HG03159 (cell line): ENCODE results near the gene MANBA.
"Not testable (repeated sequence)": the region's sequence is repeated elsewhere in the genome, so short reads cannot be mapped to it uniquely, and the experiment has no call there.

Source experiments
- ATAC-seq: cut with Tn5 transposase; IDR thresholded peaks from one replicate; pipeline ENCODE4 v1.9.1; 2021; ENCODE audit warnings: mild to moderate bottlenecking, moderate library complexity; ENCODE audit not compliant: unreplicated experiment

The MANBA gene

DNA sequence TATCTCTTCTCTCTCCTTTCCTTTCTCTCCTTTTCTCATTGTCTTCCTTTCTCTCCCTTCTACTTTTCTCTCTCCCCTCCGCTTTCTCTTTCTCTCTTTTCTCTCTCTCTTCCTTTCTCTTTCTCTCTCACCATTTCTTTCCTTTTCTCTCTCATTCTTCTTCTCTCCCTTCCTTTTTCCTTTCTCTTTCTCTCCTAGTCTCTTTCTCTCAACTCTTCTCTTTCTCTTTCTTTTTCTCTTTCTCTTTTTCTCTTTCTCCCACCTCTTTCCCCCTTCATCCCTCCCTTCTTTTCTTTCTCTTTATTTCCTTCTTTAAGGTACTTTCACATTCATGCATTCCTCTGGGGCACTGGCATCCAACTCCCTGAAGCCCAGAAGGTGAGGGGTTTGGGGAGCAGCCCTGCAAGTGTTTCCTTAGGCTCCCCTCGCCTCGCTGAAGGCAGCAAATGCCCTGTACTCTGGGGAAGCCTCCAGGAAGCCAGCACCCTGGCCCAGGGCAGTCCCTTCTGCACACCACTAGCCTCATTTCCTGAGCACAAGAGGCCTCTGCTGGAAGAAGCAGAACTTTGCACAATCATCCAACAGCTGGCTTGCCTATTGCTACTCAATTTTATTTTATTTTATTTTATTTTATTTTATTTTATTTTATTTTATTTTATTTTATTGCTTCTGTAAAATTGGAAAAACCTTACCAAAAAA, 135.4 kb downstream of the MANBA start:
- peak; percentile 87 for ATAC-seq

DNA sequence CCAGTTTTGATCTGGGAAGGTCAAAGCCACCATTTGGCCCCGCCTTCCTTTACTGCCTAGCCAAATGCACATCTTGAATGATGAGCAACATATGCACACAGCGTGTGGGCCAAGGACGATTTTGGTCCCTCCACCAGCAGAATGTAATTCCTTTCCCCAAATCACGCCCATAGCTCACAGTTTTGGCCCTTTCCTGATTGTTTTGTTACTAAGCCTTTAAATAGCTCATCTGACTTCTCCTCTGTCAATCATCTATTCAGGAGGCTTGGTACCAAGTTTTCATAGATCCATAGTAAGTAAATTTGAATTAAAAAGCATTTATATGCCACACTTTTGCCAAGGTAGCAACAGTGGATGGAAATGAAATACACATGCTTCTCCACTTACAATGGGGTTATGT, 136.3 kb downstream of the MANBA start:
- no peak for ATAC-seq

DNA sequence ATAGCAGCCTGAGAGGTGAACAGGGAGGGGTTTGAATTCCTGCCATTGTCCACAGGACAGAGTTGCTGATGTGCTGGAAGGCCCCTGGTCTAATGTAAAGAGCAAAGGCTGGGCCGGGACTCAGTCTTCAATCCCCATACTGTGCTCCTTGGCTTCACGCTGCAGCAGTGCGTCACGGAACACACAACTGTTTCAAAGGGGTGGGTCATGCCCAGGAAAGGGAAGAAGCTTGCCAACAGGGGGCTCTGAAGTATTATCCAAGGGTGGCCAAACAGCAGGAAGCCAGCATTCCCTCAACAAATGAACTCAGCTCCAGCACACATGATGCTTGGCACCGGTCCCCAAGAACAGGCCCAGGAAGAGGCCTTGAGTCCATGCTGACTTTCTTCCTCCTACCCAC, 137.1 kb downstream of the MANBA start:
- ATAC-seq = no peak

DNA sequence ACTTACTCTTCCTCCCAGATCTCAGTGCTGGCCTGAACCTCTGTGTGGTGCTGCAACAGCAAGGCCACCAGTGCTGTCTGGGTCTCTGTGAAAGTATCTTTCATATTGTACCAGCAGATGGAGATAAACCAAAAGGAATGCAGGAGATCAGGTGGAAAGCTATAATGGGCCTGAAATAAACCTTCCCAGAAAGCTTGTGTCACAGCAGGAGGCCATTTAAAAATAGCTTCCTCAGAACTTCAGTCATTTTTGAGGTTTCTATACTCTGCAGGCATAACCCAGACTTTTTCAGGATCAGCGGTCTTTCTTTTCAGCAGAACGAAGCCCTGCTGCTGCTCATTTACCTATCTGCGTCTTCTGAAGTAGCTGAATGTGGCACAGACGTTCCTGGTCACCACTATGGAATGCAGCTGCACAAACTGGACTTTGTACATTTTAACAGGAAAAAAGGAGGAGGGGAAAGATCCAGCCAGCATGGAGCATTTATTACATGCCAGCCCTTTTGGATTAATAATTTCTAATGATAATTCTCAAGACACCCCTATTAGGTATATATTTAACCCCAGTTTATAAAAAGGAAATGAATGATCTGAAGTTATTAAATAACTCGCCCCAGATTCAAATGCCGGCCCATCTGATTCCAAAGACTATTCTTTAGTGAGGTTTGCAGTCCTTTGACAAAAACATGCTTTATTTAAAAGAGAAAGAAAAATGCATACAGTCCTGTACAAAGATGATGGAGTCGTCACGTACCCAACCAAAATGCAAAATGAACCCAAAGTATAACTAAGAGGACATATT, 139.9 kb downstream of the MANBA start:
- ATAC-seq = peak; percentile 54

DNA sequence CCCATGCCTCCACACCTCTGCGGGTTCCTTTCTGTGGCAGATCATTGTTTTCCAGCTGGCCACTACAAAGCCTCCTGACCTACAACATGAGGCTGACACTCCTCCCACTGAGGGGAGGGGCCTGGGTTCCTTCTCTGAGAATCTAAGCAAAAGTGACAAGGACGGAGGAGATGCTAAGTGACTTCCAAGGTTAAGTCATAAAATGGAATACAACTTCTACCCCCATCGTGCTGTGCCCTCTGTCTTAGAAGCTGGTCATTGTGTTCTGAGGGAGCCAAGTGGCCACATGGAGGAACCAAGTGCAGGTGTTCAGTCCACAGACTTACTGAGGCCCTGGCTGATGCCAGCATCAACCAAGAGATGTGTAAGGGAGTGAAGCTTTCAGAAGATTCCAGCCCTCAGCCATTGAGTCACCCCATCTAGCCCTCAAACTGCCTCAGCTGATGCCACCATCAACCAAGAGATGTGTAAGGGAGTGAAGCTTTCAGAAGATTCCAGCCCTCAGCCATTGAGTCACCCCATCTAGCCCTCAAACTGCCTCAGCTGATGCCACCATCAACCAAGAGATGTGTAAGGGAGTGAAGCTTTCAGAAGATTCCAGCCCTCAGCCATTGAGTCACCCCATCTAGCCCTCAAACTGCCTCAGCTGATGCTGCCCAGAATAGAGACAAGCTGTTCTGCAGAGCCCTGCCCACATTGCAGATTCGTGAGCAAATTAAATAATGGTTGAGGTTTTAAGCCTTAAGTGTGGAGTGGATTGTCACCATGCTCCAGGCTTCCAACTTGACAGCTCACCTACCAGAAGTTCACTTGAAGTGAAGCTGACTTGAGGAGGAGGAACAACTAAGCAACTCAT, 140.8 kb downstream of the MANBA start:
- ATAC-seq = not testable (repeated sequence)

DNA sequence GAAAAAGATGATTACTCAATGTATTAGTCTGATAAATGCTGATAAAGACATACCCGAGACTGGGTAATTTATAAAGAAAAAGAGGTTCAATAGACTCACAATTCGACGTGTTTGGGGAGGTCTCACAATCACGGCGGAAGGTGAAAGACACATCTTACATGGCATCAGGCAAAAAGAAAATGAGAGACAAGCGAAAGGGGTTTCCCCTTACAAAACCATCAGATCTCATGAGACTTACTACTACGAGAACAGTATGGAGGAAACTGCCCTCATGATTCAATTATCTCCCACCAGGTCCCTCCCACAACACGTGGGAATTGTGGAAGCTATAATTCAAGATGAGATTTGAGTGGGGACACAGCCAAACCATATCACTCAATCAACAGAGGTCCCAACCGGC, 141.7 kb downstream of the MANBA start:
- not testable (repeated sequence) for ATAC-seq

DNA sequence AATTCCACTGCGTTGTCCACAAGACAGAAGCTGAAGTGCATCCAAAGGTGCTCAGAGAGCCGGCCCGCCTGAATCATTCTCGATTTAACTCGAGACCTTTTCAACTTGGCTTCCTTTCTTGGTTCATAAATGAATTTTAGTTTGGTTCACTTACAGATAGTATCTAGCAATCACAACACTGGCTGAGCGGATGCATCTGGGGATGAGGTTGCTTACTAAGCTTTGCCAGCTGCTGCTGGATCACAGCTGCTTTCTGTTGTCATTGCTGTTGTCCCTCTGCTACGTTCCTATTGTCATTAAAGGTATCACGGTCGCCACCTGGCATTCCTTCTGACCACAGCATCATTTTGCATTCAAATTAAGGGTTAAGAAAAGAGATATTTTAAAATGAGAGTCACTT, 144.1 kb downstream of the MANBA start:
- no peak for ATAC-seq

DNA sequence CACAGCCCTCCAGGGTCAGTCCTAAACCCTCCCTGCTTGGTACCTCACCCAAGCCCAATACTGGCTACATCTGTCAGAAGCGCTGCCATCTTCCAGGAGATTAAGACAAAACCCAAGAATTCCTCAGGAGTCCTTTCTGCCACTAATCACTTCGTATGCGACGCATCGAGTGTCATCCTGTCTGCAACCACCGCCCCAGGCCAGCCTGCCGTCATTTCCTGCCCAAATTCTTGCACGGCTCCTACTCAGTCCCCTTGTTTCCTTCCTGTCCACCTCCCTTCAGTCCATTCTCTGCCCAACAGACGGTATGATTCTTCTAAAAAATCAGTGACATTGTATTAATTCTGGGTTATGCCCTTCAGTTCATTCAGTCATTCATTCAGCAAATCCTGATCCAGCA, 146.0 kb downstream of the MANBA start:
- ATAC-seq = no peak

DNA sequence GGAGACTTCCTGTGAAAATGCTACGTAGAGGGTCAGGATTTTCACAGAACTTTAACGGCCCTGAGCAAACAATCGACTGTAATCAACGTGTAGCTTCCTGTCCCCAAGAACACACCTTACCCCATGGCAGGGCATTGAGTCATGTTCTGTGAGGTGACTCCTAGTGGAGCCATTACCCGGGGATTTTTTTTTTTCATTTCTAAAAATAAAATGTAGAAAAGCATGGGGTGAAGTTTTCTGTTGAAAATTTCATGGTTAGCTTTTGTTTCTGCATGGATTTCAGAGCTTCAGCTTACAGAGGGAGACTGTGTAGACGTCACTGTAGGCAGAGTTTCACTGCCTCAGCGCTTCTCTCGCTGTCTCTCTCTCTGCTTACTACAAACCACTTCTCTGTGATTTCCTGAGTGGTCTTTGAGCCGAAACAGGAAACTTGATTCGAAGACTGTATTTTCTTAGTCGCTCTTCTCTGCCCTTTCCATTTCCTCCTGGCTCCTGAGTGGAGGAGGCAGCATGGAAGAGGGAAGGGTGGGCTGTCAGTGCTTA, 147.9 kb downstream of the MANBA start:
- no peak for ATAC-seq

DNA sequence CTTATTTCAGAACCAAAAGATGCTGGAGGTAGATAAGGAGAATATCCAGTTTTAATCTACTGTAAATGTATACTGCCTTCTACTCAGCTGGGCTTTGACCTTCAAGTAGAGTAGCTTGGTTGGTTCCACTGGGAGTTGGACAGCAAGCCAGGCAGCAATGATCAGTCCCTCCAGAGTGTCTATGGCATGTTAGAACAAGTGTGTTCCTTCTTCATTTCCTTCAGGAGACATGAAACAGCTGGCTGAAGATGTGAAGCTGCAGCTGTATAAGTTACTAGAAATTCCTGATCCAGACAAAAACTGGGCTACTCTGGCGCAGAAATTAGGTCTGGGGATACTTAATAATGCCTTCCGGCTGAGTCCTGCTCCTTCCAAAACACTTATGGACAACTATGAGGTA, 148.6 kb downstream of the MANBA start:
- ATAC-seq = no peak

DNA sequence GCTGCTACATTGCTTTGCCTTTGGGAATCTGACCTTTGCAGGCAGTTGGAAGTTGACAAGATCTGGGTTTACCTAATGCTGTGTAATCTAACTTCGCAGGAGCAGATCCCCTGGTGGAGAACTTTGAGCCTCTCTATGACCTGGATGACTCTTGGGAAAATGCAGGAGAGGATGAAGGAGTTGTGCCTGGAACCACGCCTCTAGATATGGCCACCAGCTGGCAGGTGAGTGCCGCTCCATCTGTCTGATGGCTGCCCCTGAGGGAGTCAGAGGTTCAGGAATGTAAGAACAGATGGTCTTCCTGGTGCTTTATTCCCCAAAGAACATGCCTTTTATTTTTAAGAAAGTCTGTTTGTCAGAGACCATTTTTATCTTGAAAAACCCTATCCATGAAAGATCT, 150.3 kb downstream of the MANBA start:
- no peak for ATAC-seq

DNA sequence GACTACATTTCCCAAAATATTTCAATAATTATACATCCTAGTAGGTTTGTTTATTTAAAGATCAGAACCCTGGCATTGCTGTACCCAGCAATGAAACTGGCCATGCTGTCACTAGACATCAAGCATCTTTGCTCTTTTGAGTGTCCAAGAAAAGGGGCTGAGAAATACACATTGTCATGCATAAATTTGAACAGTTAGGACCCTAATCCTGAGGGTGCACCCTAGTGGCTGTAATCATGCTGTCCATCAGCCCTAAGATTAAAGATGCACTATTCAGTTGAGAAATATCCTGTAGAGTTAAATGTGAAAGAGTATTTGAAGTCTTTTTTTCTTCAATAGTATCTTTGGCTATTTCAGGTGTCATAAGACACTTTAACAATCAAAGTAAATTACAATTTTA, 150.8 kb downstream of the MANBA start:
- no peak for ATAC-seq

DNA sequence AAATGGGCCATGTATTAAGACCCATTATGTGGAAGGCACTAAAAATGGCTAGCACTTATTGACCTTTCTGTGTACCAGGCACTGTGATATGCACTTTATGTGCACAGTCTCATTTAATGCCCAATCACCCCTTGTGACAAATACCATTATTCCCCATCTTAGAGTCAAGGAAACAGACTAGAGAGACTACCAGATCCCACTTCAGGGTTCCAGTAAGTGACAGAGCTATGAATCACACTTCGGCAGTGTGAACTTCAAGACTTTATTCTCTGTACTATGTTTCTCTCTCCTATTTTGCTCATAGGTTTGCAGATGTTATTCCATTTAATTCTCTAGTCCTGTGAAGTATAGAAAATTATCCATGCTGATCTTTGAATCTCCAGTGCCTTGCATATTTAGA, 152.6 kb downstream of the MANBA start:
- ATAC-seq = no peak

DNA sequence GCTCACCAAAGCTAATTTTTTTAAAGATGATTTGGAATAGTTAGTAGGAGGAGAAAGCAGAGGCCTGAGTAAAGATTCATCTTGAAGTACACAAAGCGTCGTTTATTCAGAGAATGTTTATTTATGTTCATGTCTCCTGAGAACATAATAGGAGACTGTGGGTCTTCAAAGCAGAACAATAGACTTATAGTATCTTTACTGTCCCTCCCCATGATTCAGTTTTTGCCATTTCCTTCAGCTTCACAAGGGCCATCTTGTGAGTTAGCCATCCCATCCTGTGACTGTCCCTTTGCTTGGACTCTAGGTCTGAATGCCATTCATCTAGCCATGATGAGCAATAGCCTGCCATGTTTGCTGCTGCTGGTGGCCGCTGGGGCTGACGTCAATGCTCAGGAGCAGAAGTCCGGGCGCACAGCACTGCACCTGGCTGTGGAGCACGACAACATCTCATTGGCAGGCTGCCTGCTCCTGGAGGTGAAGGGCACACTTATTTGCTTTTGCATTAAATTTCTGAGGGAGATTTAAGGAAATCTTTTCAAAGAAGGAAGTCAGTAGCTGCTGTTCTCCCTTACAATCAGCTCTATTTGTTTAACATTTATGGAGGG, 153.8 kb downstream of the MANBA start:
- ATAC-seq = no peak

DNA sequence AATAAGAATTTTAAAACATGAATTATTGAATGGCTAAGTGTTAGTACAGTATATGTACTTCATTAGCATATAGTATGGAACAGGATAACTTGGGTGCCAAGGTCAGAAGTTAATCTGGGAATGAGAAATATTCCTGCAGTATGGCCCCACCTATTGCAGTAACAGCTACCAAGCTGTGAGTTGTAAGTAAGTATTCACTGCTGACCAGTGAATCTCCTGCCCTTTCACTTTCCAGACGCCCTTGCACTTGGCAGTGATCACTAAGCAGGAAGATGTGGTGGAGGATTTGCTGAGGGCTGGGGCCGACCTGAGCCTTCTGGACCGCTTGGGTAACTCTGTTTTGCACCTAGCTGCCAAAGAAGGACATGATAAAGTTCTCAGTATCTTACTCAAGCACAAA, 154.5 kb downstream of the MANBA start:
- ATAC-seq = no peak

DNA sequence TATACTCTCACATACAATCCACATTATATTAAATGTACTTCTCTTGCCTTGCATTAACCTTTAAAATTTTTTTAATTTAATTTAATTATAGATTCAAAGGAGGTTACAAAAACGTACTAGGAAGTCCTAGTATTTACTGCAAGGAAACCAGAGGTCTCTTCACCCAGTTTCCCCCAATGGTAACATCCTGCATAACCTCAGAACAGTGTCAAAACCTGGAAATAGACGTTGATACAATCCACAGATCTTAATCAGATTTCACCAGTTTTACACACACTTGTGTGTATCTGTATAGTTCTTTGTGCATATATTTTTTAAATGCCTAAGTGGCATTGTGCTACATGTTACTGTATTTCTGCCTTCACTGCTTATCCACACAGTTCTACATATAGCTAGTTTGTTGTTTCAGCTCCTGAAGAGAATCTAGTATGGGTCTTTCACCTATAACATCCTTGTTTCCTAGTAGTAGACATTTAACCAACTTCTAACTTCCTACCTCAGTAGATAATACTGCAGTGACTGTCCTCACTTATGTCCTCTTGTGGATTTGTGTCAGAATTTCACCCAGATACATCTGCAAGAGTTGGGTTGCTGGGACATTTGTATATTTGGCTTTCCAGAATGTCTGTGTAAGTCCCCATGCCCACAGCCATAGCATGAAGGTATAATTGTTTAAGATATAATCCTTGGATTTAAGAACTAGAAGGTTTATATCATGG, 156.4 kb downstream of the MANBA start:
- ATAC-seq = no peak

DNA sequence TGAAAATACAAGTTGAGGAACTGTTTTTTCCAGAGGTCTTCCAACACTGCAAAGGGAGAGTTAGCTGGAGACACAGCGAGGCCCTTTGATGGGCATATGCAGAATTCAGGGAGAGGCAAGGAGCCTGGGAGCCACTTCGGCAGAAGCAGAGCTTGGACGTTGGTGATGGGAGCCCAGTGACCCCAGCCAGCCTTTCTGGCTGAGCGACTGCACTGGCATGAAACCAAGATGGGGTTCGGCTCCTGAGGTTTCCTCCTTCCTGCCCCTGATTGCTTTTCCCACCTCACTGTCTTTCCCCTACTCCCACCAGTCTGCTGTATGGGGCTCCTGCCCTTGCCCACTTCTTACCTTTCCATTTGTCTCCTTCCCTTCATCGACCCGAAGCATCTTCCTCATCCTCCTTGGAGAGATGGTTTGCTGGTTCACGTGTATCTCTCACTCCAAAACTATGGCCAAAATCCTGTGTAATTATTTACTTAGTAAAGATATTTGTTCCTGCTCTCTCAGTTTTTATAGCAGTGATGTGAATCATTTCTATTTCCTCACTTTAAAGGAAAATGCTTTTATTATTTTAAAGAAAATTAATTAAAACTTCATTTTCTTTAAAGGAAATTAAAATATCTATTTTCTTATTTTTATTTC, 159.1 kb downstream of the MANBA start:
- ATAC-seq = no peak

DNA sequence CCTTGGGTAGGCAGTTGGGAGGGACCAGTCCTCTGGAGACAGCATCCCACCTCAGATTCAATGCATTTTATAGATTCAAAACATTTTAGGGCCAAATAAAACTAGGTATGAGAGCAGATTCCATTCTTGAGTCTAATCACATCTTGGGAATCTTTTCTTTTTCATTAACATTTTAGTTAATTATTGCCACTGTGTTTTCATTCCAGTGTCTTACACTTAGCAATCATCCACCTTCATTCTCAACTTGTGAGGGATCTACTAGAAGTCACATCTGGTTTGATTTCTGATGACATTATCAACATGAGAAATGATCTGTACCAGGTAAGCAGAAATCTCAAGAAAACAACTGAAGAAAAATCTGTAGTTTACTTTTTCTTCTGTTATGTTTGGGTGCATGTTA, 160.1 kb downstream of the MANBA start:
- ATAC-seq = no peak

DNA sequence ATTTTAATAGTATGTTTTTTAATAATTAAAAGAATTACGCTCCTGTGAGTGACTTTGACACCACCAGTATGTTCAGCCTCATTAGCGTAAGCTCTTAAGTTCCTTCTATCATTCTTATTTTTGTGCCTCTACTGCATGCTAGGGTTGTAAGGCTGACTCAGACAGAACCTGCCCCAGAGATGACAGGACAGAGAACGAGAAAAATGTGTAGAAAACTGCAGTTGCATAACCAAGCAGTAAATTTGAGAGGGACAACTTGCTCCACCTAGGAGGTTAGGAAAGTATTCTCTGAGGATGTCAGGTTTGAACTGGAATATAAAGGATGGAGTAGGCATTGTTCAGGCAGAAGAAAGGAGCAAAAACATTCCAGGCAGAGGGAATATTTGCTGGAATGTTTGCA, 160.9 kb downstream of the MANBA start:
- ATAC-seq = no peak

DNA sequence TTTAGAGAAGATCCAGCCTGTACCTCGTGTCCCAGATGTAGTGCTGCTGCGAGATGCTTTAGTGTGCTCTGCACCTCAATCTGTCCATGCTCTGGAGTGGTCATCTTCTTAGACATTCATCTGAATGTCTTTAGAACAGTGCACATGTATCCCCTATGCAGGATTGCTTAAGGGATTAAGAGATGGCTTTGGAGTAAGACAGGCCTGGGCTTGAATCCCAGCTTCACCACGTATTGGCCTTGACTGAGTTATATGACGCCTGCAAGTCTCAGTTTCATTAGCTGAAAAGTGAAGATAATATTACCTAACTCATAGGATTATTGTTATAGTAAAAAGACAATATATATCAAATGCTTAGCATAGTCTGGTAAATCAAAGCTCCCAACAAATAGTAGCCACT, 161.3 kb downstream of the MANBA start:
- ATAC-seq = peak; percentile 14
